ENCODE results near the gene CIT.

DNA sequence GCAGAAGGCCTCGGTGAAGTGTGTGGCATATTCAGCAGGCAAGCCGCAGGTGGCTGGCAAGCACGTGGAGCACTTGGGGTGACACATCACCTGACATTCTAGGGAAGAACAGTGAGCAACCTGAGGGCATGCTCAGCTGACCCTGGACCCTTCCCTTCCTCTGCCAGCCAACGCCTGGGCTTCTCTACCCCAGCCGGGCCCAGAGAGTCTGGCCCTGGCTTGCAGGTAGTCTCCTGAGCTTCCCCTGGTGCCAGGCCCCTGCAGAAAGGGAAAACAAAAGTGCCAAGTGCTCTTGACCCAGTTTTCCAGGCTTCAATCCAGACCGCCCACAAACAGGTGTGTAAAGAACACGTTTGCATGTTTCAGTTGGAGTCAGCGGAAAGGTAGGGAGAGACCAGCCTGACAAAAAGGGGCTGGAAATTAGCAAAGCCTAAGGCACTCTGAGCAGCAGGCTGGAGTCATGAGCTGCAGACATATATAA is 163.5 kb downstream of the CIT start:
- TF ChIP-seq POLR2AphosphoS5 (IDR thresholded peaks at IDR 0.05; ENCODE audit: insufficient read depth in 1 of 2, low read depth in 1 of 2) (no peak), CTCF (IDR thresholded peaks at IDR 0.05) (no peak)

Data from vagina (tissue), 2 donors.